ENCODE data around the gene ACSM2B.
"Not testable (repeated sequence)": the region's sequence is repeated elsewhere in the genome, so short reads cannot be mapped to it uniquely, and the experiment has no call there.

DNA sequence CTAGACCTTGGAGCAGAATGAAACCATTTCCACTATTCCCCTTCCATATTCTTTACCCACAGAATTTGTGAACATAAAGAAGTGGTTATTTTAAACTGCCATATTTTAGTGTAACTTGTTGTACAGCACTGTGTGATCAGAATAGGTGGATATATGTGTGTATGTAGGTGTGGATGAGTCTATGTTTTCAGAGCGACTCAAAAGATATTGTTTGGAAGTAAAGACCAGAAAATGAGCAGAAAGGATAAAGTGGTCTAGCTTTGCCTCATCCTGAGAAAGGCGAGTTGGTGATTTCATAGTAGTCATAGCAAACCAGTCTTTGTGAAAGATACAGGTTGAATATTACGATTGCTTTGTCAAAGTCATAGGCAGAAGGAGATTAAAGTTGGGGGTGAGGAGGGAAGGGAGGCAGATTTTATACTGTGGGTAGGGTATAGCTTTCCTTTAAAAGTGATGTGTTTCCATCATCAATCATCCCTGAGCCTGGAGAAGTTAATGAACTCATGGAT is 43.8 kb downstream of the ACSM2B start:
- not testable (repeated sequence) for TF ChIP-seq RAD21 (conservative IDR thresholded peaks at IDR 0.05); TAF1 (IDR thresholded peaks at IDR 0.05; ENCODE audit: low read depth)
- TF ChIP-seq, protein P1, sequence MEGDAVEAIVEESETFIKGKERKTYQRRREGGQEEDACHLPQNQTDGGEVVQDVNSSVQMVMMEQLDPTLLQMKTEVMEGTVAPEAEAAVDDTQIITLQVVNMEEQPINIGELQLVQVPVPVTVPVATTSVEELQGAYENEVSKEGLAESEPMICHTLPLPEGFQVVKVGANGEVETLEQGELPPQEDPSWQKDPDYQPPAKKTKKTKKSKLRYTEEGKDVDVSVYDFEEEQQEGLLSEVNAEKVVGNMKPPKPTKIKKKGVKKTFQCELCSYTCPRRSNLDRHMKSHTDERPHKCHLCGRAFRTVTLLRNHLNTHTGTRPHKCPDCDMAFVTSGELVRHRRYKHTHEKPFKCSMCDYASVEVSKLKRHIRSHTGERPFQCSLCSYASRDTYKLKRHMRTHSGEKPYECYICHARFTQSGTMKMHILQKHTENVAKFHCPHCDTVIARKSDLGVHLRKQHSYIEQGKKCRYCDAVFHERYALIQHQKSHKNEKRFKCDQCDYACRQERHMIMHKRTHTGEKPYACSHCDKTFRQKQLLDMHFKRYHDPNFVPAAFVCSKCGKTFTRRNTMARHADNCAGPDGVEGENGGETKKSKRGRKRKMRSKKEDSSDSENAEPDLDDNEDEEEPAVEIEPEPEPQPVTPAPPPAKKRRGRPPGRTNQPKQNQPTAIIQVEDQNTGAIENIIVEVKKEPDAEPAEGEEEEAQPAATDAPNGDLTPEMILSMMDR (IDR thresholded peaks at IDR 0.05; ENCODE audit: poor library complexity, severe bottlenecking) = not testable (repeated sequence)
